ENCODE results near the gene ZNF700. TPM values are rescaled to one million over a fixed set of nuclear protein-coding genes. Genes with fewer than 3 reads are reported as not detected.
A peak's percentile ranks its signal among the peaks of the same experiment; 100 is the strongest.
"Not testable (repeated sequence)": the region's sequence is repeated elsewhere in the genome, so short reads cannot be mapped to it uniquely, and the experiment has no call there.

Gene ZNF700
- total RNA-seq, 2 donors from 2014 or later = 21.6 to 35.0 TPM

- DNase-seq (ENCODE audit: low spot score); H3K27ac Mint-ChIP-seq; ATAC-seq; H3K4me3 Mint-ChIP-seq; H3K4me1 Mint-ChIP-seq (ENCODE audit: low read depth in 2 of 2); H3K9me3 Mint-ChIP-seq; H3K27me3 Mint-ChIP-seq: not testable (repeated sequence)
- peaks cover 21% of the 10 kb centered on the region for H3K36me3 Mint-ChIP-seq
These were observed 10.4 kb upstream of the ZNF700 start for GRCh38 chr19:11914417-11915051.

- Mint-ChIP-seq H3K36me3 (peaks cover 6% of the 10 kb centered on the region), H3K27me3 (peaks cover 0 to 4% of the 10 kb centered on the region in 2 donors), H3K9me3 (no peaks in the 10 kb centered on the region), H3K4me3 (no peak overlapping the region), H3K4me1 (ENCODE audit: low read depth in 2 of 2) (peaks cover 31 to 35% of the 10 kb centered on the region in 2 donors), H3K27ac (no peak overlapping the region)
- ATAC-seq (no peak), DNase-seq (ENCODE audit: low spot score) (no peak)
These were observed 2.9 kb upstream of the ZNF700 start for GRCh38 chr19:11921852-11922495.

GRCh38 chr19:11925651-11926187 lies 812 bp downstream of the ZNF700 start:
- not testable (repeated sequence) for H3K9me3 Mint-ChIP-seq; H3K27me3 Mint-ChIP-seq; ATAC-seq; H3K36me3 Mint-ChIP-seq; DNase-seq (ENCODE audit: low spot score)
- H3K4me3 Mint-ChIP-seq = peak overlapping the region; percentile 94
- H3K27ac Mint-ChIP-seq = peak overlapping the region; percentile 91 to 95
- peaks cover 42 to 48% of the 10 kb centered on the region in 2 donors for H3K4me1 Mint-ChIP-seq (ENCODE audit: low read depth in 2 of 2)

- peaks cover 0 to 4% of the 10 kb centered on the region in 2 donors for H3K27me3 Mint-ChIP-seq
- ATAC-seq (no peak), DNase-seq (ENCODE audit: low spot score) (no peak)
- no peaks in the 10 kb centered on the region for H3K9me3 Mint-ChIP-seq
- peak overlapping the region; percentile 94 for H3K4me3 Mint-ChIP-seq
- H3K27ac Mint-ChIP-seq = peak overlapping the region in 1 of 2 donors; percentile 95
- peaks cover 11% of the 10 kb centered on the region for H3K36me3 Mint-ChIP-seq
- H3K4me1 Mint-ChIP-seq (ENCODE audit: low read depth in 2 of 2) = peaks cover 49 to 57% of the 10 kb centered on the region in 2 donors
These were observed 2.3 kb downstream of the ZNF700 start for GRCh38 chr19:11927227-11927626.

- ATAC-seq (no peak), DNase-seq (ENCODE audit: low spot score) (no peak)
- no peaks in the 10 kb centered on the region for H3K9me3 Mint-ChIP-seq
- peak overlapping the region in 1 of 2 donors; percentile 71 for H3K27ac Mint-ChIP-seq
- H3K4me1 Mint-ChIP-seq (ENCODE audit: low read depth in 2 of 2) = peaks cover 32% of the 10 kb centered on the region in 2 donors
- no peaks in the 10 kb centered on the region for H3K27me3 Mint-ChIP-seq
- H3K36me3 Mint-ChIP-seq = peaks cover 9% of the 10 kb centered on the region
- H3K4me3 Mint-ChIP-seq = peak overlapping the region; percentile 31
These were observed 6.1 kb downstream of the ZNF700 start for GRCh38 chr19:11931051-11931450.

- H3K27me3 Mint-ChIP-seq = no peaks in the 10 kb centered on the region
- ATAC-seq = no peak
- peaks cover 13% of the 10 kb centered on the region for H3K36me3 Mint-ChIP-seq
- H3K9me3 Mint-ChIP-seq = peaks cover 3% of the 10 kb centered on the region
- H3K4me3 Mint-ChIP-seq = peak overlapping the region; percentile 31
- H3K27ac Mint-ChIP-seq = peak overlapping the region in 1 of 2 donors; percentile 71
- H3K4me1 Mint-ChIP-seq (ENCODE audit: low read depth in 2 of 2) = peaks cover 31% of the 10 kb centered on the region in 2 donors
- no peak for DNase-seq (ENCODE audit: low spot score)
These were observed 6.6 kb downstream of the ZNF700 start for GRCh38 chr19:11931513-11931912.

GRCh38 chr19:11935829-11936228 lies 10.9 kb downstream of the ZNF700 start:
- H3K9me3 Mint-ChIP-seq, H3K27me3 Mint-ChIP-seq: not testable (repeated sequence)

GRCh38 chr19:11938383-11938782 lies 13.5 kb downstream of the ZNF700 start:
- ATAC-seq, H3K4me3 Mint-ChIP-seq: not testable (repeated sequence)
- peaks cover 20% of the 10 kb centered on the region for H3K9me3 Mint-ChIP-seq

More at GRCh38 chr19:11935829-11936228, 10.9 kb downstream of the ZNF700 start:
- not testable (repeated sequence) for ATAC-seq; DNase-seq (ENCODE audit: low spot score); H3K4me3 Mint-ChIP-seq; H3K27ac Mint-ChIP-seq
- peaks cover 34% of the 10 kb centered on the region for H3K36me3 Mint-ChIP-seq
- H3K4me1 Mint-ChIP-seq (ENCODE audit: low read depth in 2 of 2) = peaks cover 17 to 24% of the 10 kb centered on the region in 2 donors

GRCh38 chr19:11941361-11941887 lies 16.5 kb downstream of the ZNF700 start:
- not testable (repeated sequence) for DNase-seq (ENCODE audit: low spot score); H3K27ac Mint-ChIP-seq; H3K27me3 Mint-ChIP-seq; ATAC-seq; H3K4me3 Mint-ChIP-seq
- H3K36me3 Mint-ChIP-seq = peaks cover 68% of the 10 kb centered on the region
- peaks cover 6 to 16% of the 10 kb centered on the region in 2 donors for H3K4me1 Mint-ChIP-seq (ENCODE audit: low read depth in 2 of 2)
- H3K9me3 Mint-ChIP-seq = peaks cover 25% of the 10 kb centered on the region

More at GRCh38 chr19:11938383-11938782, 13.5 kb downstream of the ZNF700 start:
- not testable (repeated sequence) for H3K27me3 Mint-ChIP-seq; DNase-seq (ENCODE audit: low spot score); H3K27ac Mint-ChIP-seq
- H3K36me3 Mint-ChIP-seq = peaks cover 47% of the 10 kb centered on the region
- peaks cover 9 to 23% of the 10 kb centered on the region in 2 donors for H3K4me1 Mint-ChIP-seq (ENCODE audit: low read depth in 2 of 2)

- ATAC-seq (no peak), DNase-seq (ENCODE audit: low spot score) (no peak)
- Mint-ChIP-seq H3K4me3 (no peak overlapping the region), H3K9me3 (peaks cover 23% of the 10 kb centered on the region), H3K27me3 (no peaks in the 10 kb centered on the region), H3K27ac (no peak overlapping the region), H3K4me1 (ENCODE audit: low read depth in 2 of 2) (peaks cover 0 to 12% of the 10 kb centered on the region in 2 donors), H3K36me3 (peaks cover 69% of the 10 kb centered on the region)
These were observed 17.3 kb downstream of the ZNF700 start for GRCh38 chr19:11942008-11942842.

- Mint-ChIP-seq H3K4me1 (ENCODE audit: low read depth in 2 of 2) (peaks cover 0 to 12% of the 10 kb centered on the region in 2 donors), H3K9me3 (peaks cover 23% of the 10 kb centered on the region), H3K36me3 (peaks cover 75% of the 10 kb centered on the region), H3K27me3 (no peaks in the 10 kb centered on the region), H3K27ac (no peak overlapping the region), H3K4me3 (no peak overlapping the region)
- ATAC-seq = no peak
- DNase-seq (ENCODE audit: low spot score) = no peak
These were observed 17.9 kb downstream of the ZNF700 start for GRCh38 chr19:11942843-11943108.

- Mint-ChIP-seq H3K36me3 (peaks cover 89% of the 10 kb centered on the region), H3K4me1 (ENCODE audit: low read depth in 2 of 2) (peaks cover 0 to 9% of the 10 kb centered on the region in 2 donors), H3K27ac (no peak overlapping the region), H3K4me3 (no peak overlapping the region), H3K9me3 (peaks cover 30% of the 10 kb centered on the region), H3K27me3 (no peaks in the 10 kb centered on the region)
- ATAC-seq = no peak
- DNase-seq (ENCODE audit: low spot score) = no peak
These were observed 19.7 kb downstream of the ZNF700 start for GRCh38 chr19:11944656-11945055.

GRCh38 chr19:11948646-11949045 lies 23.7 kb downstream of the ZNF700 start:
- no peak for ATAC-seq
- Mint-ChIP-seq H3K4me3 (no peak overlapping the region), H3K9me3 (peaks cover 22% of the 10 kb centered on the region), H3K36me3 (peaks cover 91% of the 10 kb centered on the region), H3K27ac (no peak overlapping the region), H3K27me3 (no peaks in the 10 kb centered on the region), H3K4me1 (ENCODE audit: low read depth in 2 of 2) (peaks cover 0 to 2% of the 10 kb centered on the region in 2 donors)
- DNase-seq (ENCODE audit: low spot score) = no peak
